Suprapubic skin (tissue), 4 donors: ENCODE measurements around the gene MSANTD4. TPM values are rescaled to one million over a fixed set of nuclear protein-coding genes. Genes with fewer than 3 reads are reported as not detected.

ENCODE experiments used
- DNase-seq, 2 donors: peaks; one replicate each; pipeline ENCODE4 v3.0.0-alpha.2; 2019; ENCODE audit warnings: low spot score in 2 of 2
- H3K27ac ChIP-seq: fragments of 200-600 bp; sonication (generic); one replicate; pipeline ENCODE4 v1.5.1; 2019
- H3K27me3 ChIP-seq: fragments of 200-600 bp; sonication (generic); one replicate; pipeline ENCODE4 v1.5.1; 2019
- H3K36me3 ChIP-seq: fragments of 200-600 bp; sonication (generic); one replicate; pipeline ENCODE4 v1.5.1; 2019
- H3K4me1 ChIP-seq: fragments of 200-600 bp; sonication (generic); one replicate; pipeline ENCODE4 v1.5.1; 2019
- H3K4me3 ChIP-seq: fragments of 200-600 bp; sonication (generic); one replicate; pipeline ENCODE4 v1.5.1; 2019; ENCODE audit warnings: mild to moderate bottlenecking
- H3K9me3 ChIP-seq: fragments of 200-600 bp; sonication (generic); one replicate; pipeline ENCODE4 v1.5.1; 2019
- EP300 ChIP-seq: sonication (generic); formaldehyde crosslinking; IDR thresholded peaks from one replicate; pipeline ENCODE4 v1.6.1; 2017; ENCODE audit warnings: antibody characterized with exemption
- POLR2A ChIP-seq, 2 donors: fragments of 450-650 bp; IDR thresholded peaks; one replicate each; pipeline ENCODE4 v1.6.1; 2017; ENCODE audit warnings: antibody characterized with exemption in 2 of 2, mild to moderate bottlenecking in 2 of 2, moderate library complexity in 2 of 2
- POLR2AphosphoS5 ChIP-seq, 3 donors: sonication (generic); formaldehyde crosslinking; IDR thresholded peaks; one replicate each; pipeline ENCODE4 v1.6.1; 2017; ENCODE audit warnings: antibody characterized with exemption in 3 of 3
- WGBS: methylation state at CpG from one replicate; pipeline ENCODE4 v1.1.5; 2018; 5-methylcytosine and 5-hydroxymethylcytosine counted together
- total RNA-seq, 4 donors: library from RNA; depleted of rRNA; stranded (reverse); fragments of >200 nt; gene quantifications; one replicate each; pipeline ENCODE4 v1.1.0, GENCODE V29; 2016
- TF ChIP-seq, protein P1 (sequence below), 2 donors: fragments of 200-600 bp in 1 of 2; fragments of 450-650 bp in 1 of 2; sonication (generic) in 1 of 2; IDR thresholded peaks; one replicate each; pipeline ENCODE4 v1.5.1; 2016 to 2019; ENCODE audit warnings: antibody characterized with exemption in 2 of 2, mild to moderate bottlenecking in 1 of 2, moderate library complexity in 1 of 2

Gene MSANTD4
- total RNA-seq, 4 donors from 2014 or later: 5.2 to 28.3 (median 9.8) TPM

DNA sequence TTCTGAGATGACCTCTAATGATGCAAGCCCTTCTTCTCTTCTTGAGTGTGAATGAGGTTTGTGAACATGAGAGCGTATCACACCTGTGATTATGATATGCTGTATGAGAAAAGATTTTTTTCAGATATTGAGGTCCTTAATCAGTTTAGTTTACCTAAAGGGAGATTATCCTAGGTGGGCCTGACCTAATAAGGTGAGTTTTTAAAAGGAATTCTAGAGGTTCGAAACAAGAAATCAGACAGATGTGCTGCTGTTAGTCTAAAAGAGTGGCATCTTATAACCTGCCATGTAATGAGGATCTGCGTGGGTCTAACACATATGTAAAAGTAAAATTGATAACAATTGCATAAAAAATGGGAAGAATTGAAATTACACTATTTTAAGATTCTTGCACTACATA is 33.8 kb downstream of the MSANTD4 start:
- Histone ChIP-seq H3K4me1 (no peaks in the 10 kb centered on the region), H3K36me3 (peaks cover under 1% of the 10 kb centered on the region), H3K9me3 (no peaks in the 10 kb centered on the region), H3K27ac (no peak overlapping the region), H3K27me3 (no peaks in the 10 kb centered on the region), H3K4me3 (no peak overlapping the region)
- 96% methylated on average over 3 of the region's 3 CpGs for WGBS
- DNase-seq: no peak
- no peak for TF ChIP-seq EP300
- no peak for TF ChIP-seq POLR2AphosphoS5 (IDR thresholded peaks at IDR 0.05)
- TF ChIP-seq, protein P1, sequence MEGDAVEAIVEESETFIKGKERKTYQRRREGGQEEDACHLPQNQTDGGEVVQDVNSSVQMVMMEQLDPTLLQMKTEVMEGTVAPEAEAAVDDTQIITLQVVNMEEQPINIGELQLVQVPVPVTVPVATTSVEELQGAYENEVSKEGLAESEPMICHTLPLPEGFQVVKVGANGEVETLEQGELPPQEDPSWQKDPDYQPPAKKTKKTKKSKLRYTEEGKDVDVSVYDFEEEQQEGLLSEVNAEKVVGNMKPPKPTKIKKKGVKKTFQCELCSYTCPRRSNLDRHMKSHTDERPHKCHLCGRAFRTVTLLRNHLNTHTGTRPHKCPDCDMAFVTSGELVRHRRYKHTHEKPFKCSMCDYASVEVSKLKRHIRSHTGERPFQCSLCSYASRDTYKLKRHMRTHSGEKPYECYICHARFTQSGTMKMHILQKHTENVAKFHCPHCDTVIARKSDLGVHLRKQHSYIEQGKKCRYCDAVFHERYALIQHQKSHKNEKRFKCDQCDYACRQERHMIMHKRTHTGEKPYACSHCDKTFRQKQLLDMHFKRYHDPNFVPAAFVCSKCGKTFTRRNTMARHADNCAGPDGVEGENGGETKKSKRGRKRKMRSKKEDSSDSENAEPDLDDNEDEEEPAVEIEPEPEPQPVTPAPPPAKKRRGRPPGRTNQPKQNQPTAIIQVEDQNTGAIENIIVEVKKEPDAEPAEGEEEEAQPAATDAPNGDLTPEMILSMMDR (IDR thresholded peaks at IDR 0.05): no peak
- TF ChIP-seq POLR2A (IDR thresholded peaks at IDR 0.05): no peak

- H3K4me3 ChIP-seq: no peak overlapping the region
- 83% methylated on average over 2 of the region's 2 CpGs for WGBS
- no peak for TF ChIP-seq POLR2AphosphoS5 (IDR thresholded peaks at IDR 0.05)
- no peak for TF ChIP-seq POLR2A (IDR thresholded peaks at IDR 0.05)
- TF ChIP-seq, protein P1 (IDR thresholded peaks at IDR 0.05): no peak
- TF ChIP-seq EP300: no peak
- no peak overlapping the region for H3K27ac ChIP-seq
- no peaks in the 10 kb centered on the region for H3K27me3 ChIP-seq
- no peaks in the 10 kb centered on the region for H3K4me1 ChIP-seq
- H3K9me3 ChIP-seq: no peaks in the 10 kb centered on the region
- no peak for DNase-seq
- no peaks in the 10 kb centered on the region for H3K36me3 ChIP-seq
Measured at GRCh38 chr11:105986554-105986953, 35.5 kb downstream of the MSANTD4 start.

DNA sequence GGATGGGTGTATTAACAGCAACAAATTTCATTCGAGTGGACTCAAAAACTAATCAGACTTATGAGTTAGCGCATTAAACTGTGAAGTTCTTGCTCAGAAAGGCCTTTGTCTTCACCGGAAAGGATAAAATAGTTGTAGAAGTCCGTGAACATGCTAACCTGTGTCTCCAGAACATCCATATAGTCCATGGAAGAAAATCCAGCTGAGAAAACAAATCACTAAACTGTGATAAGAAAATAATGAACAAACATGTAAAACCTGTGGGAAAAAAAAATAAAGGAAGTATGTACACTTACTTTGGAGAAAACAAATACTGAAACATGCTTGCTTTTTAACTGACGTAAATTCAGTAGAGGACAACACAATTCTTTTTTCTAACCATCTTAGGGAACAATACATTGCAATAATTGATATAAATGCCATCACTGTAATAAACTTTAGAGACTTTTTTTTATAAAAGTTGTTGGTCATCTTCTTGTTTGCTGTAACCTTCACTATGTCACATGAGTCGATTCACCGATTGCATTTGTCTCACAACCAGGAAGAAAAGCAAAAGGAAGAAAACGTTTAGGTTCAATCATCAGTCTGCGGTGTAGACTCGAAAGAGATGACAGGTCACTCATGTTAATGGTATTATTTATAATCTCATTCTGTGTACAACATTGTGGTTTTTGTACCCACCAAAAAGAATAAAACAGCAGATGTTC is 41.9 kb downstream of the MSANTD4 start:
- Histone ChIP-seq H3K4me3 (no peak overlapping the region), H3K36me3 (no peaks in the 10 kb centered on the region), H3K9me3 (no peaks in the 10 kb centered on the region), H3K27ac (no peak overlapping the region), H3K4me1 (no peaks in the 10 kb centered on the region), H3K27me3 (no peaks in the 10 kb centered on the region)
- 94% methylated on average over 10 of the region's 10 CpGs for WGBS
- no peak for DNase-seq
- TF ChIP-seq POLR2A (IDR thresholded peaks at IDR 0.05) (no peak), EP300 (no peak), POLR2AphosphoS5 (IDR thresholded peaks at IDR 0.05) (no peak)
- TF ChIP-seq, protein P1 (IDR thresholded peaks at IDR 0.05): no peak

DNA sequence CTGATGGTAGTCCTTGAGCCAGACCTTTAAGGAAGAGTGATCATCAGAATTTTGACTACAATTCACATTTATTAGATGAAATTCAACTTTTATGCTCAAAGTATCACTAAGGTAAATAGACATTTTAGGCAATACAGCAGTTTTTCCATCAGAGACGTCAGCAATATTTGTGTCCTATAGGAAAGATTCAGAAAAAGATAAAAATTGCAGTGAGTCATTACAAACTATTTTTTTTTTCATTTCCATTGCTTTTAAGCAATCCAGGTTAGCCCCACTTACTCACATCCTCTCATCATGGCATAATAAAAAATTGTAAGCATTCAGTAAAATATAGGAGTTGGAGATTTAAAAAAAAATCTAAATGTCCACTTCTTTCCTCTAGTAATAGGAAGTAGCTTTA is 46.9 kb downstream of the MSANTD4 start:
- TF ChIP-seq EP300: no peak
- TF ChIP-seq POLR2A (IDR thresholded peaks at IDR 0.05): no peak
- no peak for TF ChIP-seq POLR2AphosphoS5 (IDR thresholded peaks at IDR 0.05)
- TF ChIP-seq, protein P1 (IDR thresholded peaks at IDR 0.05): no peak
- WGBS: 68% methylated on average over 1 of the region's 1 CpG
- no peaks in the 10 kb centered on the region for H3K36me3 ChIP-seq

GRCh38 chr11:105969756-105970155 is 52.3 kb downstream of the MSANTD4 start:
- no peaks in the 10 kb centered on the region for H3K9me3 ChIP-seq
- H3K27ac ChIP-seq: no peak overlapping the region
- 75% methylated on average over 1 of the region's 1 CpG for WGBS
- no peaks in the 10 kb centered on the region for H3K4me1 ChIP-seq
- no peak overlapping the region for H3K4me3 ChIP-seq
- H3K36me3 ChIP-seq: no peaks in the 10 kb centered on the region
- no peak for TF ChIP-seq POLR2A (IDR thresholded peaks at IDR 0.05)
- TF ChIP-seq EP300: no peak
- no peak for TF ChIP-seq POLR2AphosphoS5 (IDR thresholded peaks at IDR 0.05)
- TF ChIP-seq, protein P1 (IDR thresholded peaks at IDR 0.05): no peak
- no peak for DNase-seq
- no peaks in the 10 kb centered on the region for H3K27me3 ChIP-seq

More for the DNA sequence above, 46.9 kb downstream of the MSANTD4 start:
- Histone ChIP-seq H3K27ac (no peak overlapping the region), H3K27me3 (no peaks in the 10 kb centered on the region), H3K4me1 (no peaks in the 10 kb centered on the region), H3K9me3 (no peaks in the 10 kb centered on the region), H3K4me3 (no peak overlapping the region)
- no peak for DNase-seq
